ENCODE results near the gene FAM81A.

DNA sequence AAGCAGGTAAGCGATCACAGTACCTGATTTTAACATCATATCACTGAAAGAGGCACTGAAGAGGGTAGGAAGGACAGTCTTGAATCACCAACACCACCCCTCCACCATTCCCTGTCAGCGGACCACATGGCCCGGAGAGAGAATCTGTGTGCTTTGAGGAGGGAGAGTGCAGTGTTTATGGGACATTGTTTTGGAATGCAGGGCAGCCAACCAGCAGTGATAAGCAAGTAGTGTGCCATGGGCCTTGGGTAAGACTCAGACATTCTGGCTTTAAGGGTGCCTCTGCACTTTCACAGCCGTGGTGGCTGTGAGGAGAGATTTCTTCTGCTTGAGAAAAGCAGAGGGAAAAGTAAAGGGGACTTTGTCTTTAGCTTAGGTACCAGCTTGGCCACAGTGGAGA lies 46.4 kb downstream of the FAM81A start:
- TF ChIP-seq, protein P1, sequence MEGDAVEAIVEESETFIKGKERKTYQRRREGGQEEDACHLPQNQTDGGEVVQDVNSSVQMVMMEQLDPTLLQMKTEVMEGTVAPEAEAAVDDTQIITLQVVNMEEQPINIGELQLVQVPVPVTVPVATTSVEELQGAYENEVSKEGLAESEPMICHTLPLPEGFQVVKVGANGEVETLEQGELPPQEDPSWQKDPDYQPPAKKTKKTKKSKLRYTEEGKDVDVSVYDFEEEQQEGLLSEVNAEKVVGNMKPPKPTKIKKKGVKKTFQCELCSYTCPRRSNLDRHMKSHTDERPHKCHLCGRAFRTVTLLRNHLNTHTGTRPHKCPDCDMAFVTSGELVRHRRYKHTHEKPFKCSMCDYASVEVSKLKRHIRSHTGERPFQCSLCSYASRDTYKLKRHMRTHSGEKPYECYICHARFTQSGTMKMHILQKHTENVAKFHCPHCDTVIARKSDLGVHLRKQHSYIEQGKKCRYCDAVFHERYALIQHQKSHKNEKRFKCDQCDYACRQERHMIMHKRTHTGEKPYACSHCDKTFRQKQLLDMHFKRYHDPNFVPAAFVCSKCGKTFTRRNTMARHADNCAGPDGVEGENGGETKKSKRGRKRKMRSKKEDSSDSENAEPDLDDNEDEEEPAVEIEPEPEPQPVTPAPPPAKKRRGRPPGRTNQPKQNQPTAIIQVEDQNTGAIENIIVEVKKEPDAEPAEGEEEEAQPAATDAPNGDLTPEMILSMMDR (IDR thresholded peaks at IDR 0.05): no peak
- TF ChIP-seq EZH2 (IDR thresholded peaks at IDR 0.05): no peak
